ENCODE data around the gene FAM131C.
"Not testable (repeated sequence)": the region's sequence is repeated elsewhere in the genome, so short reads cannot be mapped to it uniquely, and the experiment has no call there.

GRCh38 chr1:16107039-16107438 is 33.6 kb upstream of the FAM131C start:
- not testable (repeated sequence) for TF ChIP-seq EZH2 (IDR thresholded peaks at IDR 0.05; ENCODE audit: low read depth); CTCF (conservative IDR thresholded peaks at IDR 0.05)
